Type B pancreatic cell (in vitro differentiated cells): ENCODE data around the gene SMCO3. TPM values are rescaled to one million over a fixed set of nuclear protein-coding genes. Genes with fewer than 3 reads are reported as not detected.
A peak's percentile ranks its signal among the peaks of the same experiment; 100 is the strongest.

Experiments used
- DNase-seq: peaks from one replicate; pipeline ENCODE4 v3.0.0; 2021; ENCODE audit warnings: mixed read lengths; ENCODE audit not compliant: unreplicated experiment; ENCODE audit errors: extremely low spot score
- H3K27ac Mint-ChIP-seq: 2 replicates; pipeline ENCODE4 v1.8.0; 2021; ENCODE audit warnings: mild to moderate bottlenecking, mixed read lengths
- H3K27me3 Mint-ChIP-seq: 2 replicates; pipeline ENCODE4 v1.8.0; 2021; ENCODE audit warnings: mixed read lengths
- H3K36me3 Mint-ChIP-seq: 2 replicates; pipeline ENCODE4 v1.8.0; 2021; ENCODE audit warnings: mixed read lengths
- H3K4me1 Mint-ChIP-seq: one replicate; pipeline ENCODE4 v1.8.0; 2021; ENCODE audit warnings: mixed read lengths; ENCODE audit not compliant: unreplicated experiment
- H3K4me3 Mint-ChIP-seq: 2 replicates; pipeline ENCODE4 v1.8.0; 2021; ENCODE audit warnings: mild to moderate bottlenecking, mixed read lengths
- H3K9me3 Mint-ChIP-seq: 2 replicates; pipeline ENCODE4 v1.8.0; 2021; ENCODE audit warnings: mixed read lengths
- total RNA-seq: library from RNA; stranded (reverse); gene quantifications from 2 replicates; pipeline ENCODE4 v1.2.1, GENCODE V29; 2021; ENCODE audit warnings: low replicate concordance
- TF ChIP-seq, protein P1 (sequence below): fragments of 200-600 bp; sonication (generic); conservative IDR thresholded peaks from 2 replicates; pipeline ENCODE4 v1.5.0; 2021; ENCODE audit warnings: antibody characterized with exemption, mild to moderate bottlenecking

The SMCO3 gene
- total RNA-seq, 1 donor from 2014 or later: not detected

GRCh38 chr12:14810953-14811483 is 3.0 kb downstream of the SMCO3 start:
- peaks cover 10% of the 10 kb centered on the region for H3K27me3 Mint-ChIP-seq
- H3K9me3 Mint-ChIP-seq: no peaks in the 10 kb centered on the region
- DNase-seq: no peak
- no peaks in the 10 kb centered on the region for H3K4me1 Mint-ChIP-seq
- H3K36me3 Mint-ChIP-seq: no peaks in the 10 kb centered on the region
- H3K27ac Mint-ChIP-seq: no peak overlapping the region
- H3K4me3 Mint-ChIP-seq: no peak overlapping the region
- TF ChIP-seq, protein P1, sequence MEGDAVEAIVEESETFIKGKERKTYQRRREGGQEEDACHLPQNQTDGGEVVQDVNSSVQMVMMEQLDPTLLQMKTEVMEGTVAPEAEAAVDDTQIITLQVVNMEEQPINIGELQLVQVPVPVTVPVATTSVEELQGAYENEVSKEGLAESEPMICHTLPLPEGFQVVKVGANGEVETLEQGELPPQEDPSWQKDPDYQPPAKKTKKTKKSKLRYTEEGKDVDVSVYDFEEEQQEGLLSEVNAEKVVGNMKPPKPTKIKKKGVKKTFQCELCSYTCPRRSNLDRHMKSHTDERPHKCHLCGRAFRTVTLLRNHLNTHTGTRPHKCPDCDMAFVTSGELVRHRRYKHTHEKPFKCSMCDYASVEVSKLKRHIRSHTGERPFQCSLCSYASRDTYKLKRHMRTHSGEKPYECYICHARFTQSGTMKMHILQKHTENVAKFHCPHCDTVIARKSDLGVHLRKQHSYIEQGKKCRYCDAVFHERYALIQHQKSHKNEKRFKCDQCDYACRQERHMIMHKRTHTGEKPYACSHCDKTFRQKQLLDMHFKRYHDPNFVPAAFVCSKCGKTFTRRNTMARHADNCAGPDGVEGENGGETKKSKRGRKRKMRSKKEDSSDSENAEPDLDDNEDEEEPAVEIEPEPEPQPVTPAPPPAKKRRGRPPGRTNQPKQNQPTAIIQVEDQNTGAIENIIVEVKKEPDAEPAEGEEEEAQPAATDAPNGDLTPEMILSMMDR: peak; percentile 38

GRCh38 chr12:14810167-14810952 is 3.6 kb downstream of the SMCO3 start:
- DNase-seq: no peak
- H3K4me1 Mint-ChIP-seq: no peaks in the 10 kb centered on the region
- no peaks in the 10 kb centered on the region for H3K36me3 Mint-ChIP-seq
- H3K27me3 Mint-ChIP-seq: peaks cover 10% of the 10 kb centered on the region
- H3K4me3 Mint-ChIP-seq: no peak overlapping the region
- no peaks in the 10 kb centered on the region for H3K9me3 Mint-ChIP-seq
- no peak overlapping the region for H3K27ac Mint-ChIP-seq
- TF ChIP-seq, protein P1: no peak

DNA sequence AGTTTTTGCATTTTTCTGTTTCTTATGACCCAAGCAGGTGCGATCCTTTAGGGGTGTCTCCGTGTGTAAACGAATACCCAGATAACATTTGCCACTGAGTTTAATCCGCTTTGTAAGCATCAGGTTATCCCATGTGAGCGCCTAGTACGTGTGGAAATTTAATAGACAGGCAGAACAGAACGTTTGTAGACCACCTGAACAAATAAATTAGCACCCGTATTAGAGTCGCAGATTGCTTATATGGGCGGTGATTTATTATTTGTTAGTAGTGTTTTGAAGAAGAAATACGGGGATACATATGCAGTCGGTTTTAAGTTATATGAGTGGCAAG is 10.2 kb downstream of the SMCO3 start:
- H3K4me1 Mint-ChIP-seq: peaks cover 6% of the 10 kb centered on the region
- TF ChIP-seq, protein P1: no peak
- H3K9me3 Mint-ChIP-seq: no peaks in the 10 kb centered on the region
- H3K4me3 Mint-ChIP-seq: no peak overlapping the region
- H3K27me3 Mint-ChIP-seq: no peaks in the 10 kb centered on the region
- H3K36me3 Mint-ChIP-seq: peaks cover 14% of the 10 kb centered on the region
- H3K27ac Mint-ChIP-seq: no peak overlapping the region
- no peak for DNase-seq

DNA sequence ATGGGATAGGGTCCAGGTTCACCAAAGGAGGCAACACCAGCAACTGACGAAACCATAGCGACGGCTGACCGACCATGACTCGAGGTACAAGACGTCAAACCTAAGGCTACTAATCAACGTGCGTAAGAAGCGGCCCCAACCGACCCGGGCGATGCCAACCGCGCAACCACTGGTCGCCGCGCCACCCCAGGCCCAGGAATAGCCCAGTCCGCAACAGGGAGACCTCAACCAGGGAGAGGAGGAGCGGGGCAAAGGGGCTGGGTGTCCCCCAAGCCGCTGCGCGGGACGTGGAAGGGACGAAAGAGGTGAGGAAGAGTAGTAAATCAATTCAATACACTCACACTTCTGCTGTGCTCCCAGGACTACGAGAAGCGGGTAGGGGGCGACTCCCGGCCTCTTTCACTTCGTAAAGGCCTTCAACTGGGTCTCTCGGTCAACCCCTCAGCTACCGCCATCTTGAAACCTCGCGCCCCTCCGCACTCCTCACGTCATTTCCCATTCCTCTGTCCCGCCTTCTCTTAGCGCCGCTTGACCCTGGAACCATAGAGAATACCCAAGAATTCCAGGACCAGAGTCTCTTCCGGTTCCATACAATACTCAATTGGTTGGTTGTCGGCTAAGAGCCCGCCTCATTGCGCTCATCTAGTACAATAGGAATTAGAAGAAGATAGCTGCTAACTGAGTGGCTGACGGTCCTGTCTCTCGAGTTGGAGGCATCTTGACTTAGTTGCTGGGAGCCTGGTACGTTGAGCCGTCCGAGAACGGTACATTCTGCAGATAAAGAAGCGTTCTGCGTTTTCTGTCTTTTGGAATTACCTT is 10.8 kb downstream of the SMCO3 start, which contains the start of the genes C12orf60 and WBP11:
Gene C12orf60, plus strand, starts transcription at position 660 of the 819 bp plus-strand sequence. CDS start 19,266 bp downstream, outside the sequence.
Gene WBP11, minus strand, starts transcription at position 468 of the 819 bp plus-strand sequence. CDS start 2,095 bp downstream, outside the sequence.
- Mint-ChIP-seq H3K9me3 (no peaks in the 10 kb centered on the region), H3K27me3 (no peaks in the 10 kb centered on the region), H3K4me1 (peaks cover 6% of the 10 kb centered on the region), H3K4me3 (no peak within 1 kb of the TSS), H3K27ac (no peak within 1 kb of the TSS), H3K36me3 (peaks cover 14% of the 10 kb centered on the region)
- TF ChIP-seq, protein P1: no peak
- DNase-seq: peak; percentile 90

GRCh38 chr12:14802721-14803010 is 11.3 kb downstream of the SMCO3 start:
- TF ChIP-seq, protein P1: no peak

More at GRCh38 chr12:14802721-14803010, 11.3 kb downstream of the SMCO3 start:
- Mint-ChIP-seq H3K36me3 (peaks cover 19% of the 10 kb centered on the region), H3K4me1 (peaks cover 6% of the 10 kb centered on the region), H3K27me3 (no peaks in the 10 kb centered on the region), H3K27ac (no peak overlapping the region), H3K9me3 (no peaks in the 10 kb centered on the region), H3K4me3 (no peak overlapping the region)
- DNase-seq: no peak
